Vagina (tissue), 2 donors: ENCODE data around the gene RRM2. TPM values are rescaled to one million over a fixed set of nuclear protein-coding genes. Genes with fewer than 3 reads are reported as not detected.
"Not testable (repeated sequence)": the region's sequence is repeated elsewhere in the genome, so short reads cannot be mapped to it uniquely, and the experiment has no call there.

Source experiments
- DNase-seq, 2 donors: peaks; one replicate each; pipeline ENCODE4 v3.0.0-alpha.2; 2017; ENCODE audit errors: extremely low spot score in 2 of 2
- H3K27ac ChIP-seq: fragments of 200-600 bp; sonication (generic); one replicate; pipeline ENCODE4 v1.5.1; 2019
- H3K27me3 ChIP-seq: fragments of 200-600 bp; sonication (generic); one replicate; pipeline ENCODE4 v1.5.1; 2019
- H3K36me3 ChIP-seq, 2 donors: fragments of 200-600 bp; sonication (generic); one replicate each; pipeline ENCODE4 v1.5.1; 2017 to 2019
- H3K4me1 ChIP-seq: fragments of 200-600 bp; sonication (generic); one replicate; pipeline ENCODE4 v1.5.1; 2019
- H3K4me3 ChIP-seq, 2 donors: fragments of 200-600 bp; sonication (generic); 1 replicate in 1 of 2; 2 replicates in 1 of 2; pipeline ENCODE4 v1.5.1; 2016 to 2019
- H3K9me3 ChIP-seq: fragments of 200-600 bp; sonication (generic); one replicate; pipeline ENCODE4 v1.5.1; 2019
- POLR2A ChIP-seq, 2 donors: fragments of 450-650 bp; IDR thresholded peaks; one replicate each; pipeline ENCODE4 v1.6.1; 2017; ENCODE audit warnings: antibody characterized with exemption in 2 of 2, mild to moderate bottlenecking in 2 of 2, moderate library complexity in 2 of 2
- POLR2AphosphoS5 ChIP-seq, 2 donors: sonication (generic); formaldehyde crosslinking; IDR thresholded peaks; one replicate each; pipeline ENCODE4 v1.9.0; 2017; ENCODE audit warnings: antibody characterized with exemption in 2 of 2, mild to moderate bottlenecking in 2 of 2, low read depth in 1 of 2; ENCODE audit not compliant: insufficient read depth in 1 of 2
- intact Hi-C: fragments of 100-400 bp; cut with DNase I; formaldehyde crosslinking; loops from one replicate; pipeline ENCODE4 v1.15.1; 2023
- total RNA-seq: library from RNA; depleted of rRNA; stranded (reverse); fragments of >200 nt; gene quantifications from one replicate; pipeline ENCODE4 v1.2.3, GENCODE V29; 2016
- TF ChIP-seq, protein P1 (sequence below), 3 experiments: fragments of 450-650 bp in 2 of 3; fragments of 200-600 bp in 1 of 3; sonication (generic) in 1 of 3; IDR thresholded peaks; one replicate each; pipeline ENCODE4 v1.5.1; 2017 to 2019; ENCODE audit warnings: antibody characterized with exemption in 3 of 3, mild to moderate bottlenecking in 2 of 3, moderate library complexity in 2 of 3

RRM2 gene
- total RNA-seq, 1 donor from 2014 or later, result 11.0 TPM

DNA sequence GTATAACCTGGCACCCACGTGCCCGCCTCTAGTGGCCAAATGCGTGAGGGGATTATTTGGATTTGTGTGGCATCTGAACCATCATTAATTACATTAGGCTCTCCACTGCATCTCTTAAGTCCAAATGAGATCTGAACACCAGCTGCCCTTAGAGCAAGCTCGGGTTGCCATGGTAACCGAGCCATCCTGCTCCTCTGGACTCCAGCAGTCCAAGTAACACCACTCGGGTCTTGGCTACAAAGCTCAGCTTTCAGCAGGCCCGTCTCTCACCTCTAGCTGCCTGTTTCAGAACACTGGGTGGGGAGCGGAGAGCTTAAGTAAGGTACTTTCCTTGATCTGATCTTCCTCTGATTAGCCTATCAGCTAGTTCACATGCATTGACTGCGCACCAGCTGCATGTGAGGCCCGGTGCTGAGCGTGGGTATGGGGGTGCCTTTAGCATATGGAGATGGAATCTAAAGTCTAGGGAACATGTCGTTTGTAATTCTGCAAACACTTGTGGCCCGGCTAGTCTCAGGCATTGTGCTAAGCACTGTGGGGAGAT lies 28.2 kb upstream of the RRM2 start:
- intact Hi-C loops, result no loop called here

DNA sequence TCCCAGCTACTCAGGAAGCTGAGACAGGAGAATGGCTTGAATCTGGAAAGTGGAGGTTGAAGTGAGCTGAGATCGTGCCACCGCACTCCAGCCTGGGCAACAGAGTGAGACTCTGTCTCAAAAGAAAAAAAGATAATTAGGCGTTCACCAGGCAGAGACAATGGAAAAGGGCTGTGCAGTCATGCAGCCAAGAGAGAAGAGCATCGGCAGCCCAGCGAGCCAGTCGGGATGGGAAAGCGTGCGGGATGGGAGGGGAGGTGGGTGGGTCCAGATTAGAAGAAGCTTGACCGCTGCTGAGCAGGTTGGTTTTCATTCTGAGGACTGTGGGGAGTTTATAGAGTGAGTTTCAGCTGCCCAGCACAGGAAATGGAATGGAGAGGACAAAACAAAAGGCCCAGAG lies 27.4 kb upstream of the RRM2 start:
- Histone ChIP-seq H3K36me3 (no peaks in the 10 kb centered on the region), H3K4me1 (peaks cover 6% of the 10 kb centered on the region), H3K27ac (no peak overlapping the region), H3K4me3 (no peak overlapping the region), H3K27me3 (no peaks in the 10 kb centered on the region), H3K9me3 (no peaks in the 10 kb centered on the region)
- intact Hi-C loops, result no loop called here
- no peak for DNase-seq
- no peak for TF ChIP-seq POLR2AphosphoS5 (IDR thresholded peaks at IDR 0.05; ENCODE audit: insufficient read depth in 1 of 2, low read depth in 1 of 2)
- no peak for TF ChIP-seq POLR2A (IDR thresholded peaks at IDR 0.05)
- TF ChIP-seq, protein P1, sequence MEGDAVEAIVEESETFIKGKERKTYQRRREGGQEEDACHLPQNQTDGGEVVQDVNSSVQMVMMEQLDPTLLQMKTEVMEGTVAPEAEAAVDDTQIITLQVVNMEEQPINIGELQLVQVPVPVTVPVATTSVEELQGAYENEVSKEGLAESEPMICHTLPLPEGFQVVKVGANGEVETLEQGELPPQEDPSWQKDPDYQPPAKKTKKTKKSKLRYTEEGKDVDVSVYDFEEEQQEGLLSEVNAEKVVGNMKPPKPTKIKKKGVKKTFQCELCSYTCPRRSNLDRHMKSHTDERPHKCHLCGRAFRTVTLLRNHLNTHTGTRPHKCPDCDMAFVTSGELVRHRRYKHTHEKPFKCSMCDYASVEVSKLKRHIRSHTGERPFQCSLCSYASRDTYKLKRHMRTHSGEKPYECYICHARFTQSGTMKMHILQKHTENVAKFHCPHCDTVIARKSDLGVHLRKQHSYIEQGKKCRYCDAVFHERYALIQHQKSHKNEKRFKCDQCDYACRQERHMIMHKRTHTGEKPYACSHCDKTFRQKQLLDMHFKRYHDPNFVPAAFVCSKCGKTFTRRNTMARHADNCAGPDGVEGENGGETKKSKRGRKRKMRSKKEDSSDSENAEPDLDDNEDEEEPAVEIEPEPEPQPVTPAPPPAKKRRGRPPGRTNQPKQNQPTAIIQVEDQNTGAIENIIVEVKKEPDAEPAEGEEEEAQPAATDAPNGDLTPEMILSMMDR (IDR thresholded peaks at IDR 0.05), result no peak

More for the DNA sequence above, 28.2 kb upstream of the RRM2 start:
- Histone ChIP-seq H3K27me3 (no peaks in the 10 kb centered on the region), H3K4me3 (no peak overlapping the region), H3K4me1 (peaks cover 6% of the 10 kb centered on the region), H3K27ac (no peak overlapping the region), H3K9me3 (no peaks in the 10 kb centered on the region), H3K36me3 (no peaks in the 10 kb centered on the region)
- DNase-seq, result no peak
- TF ChIP-seq POLR2A (IDR thresholded peaks at IDR 0.05), result no peak
- TF ChIP-seq POLR2AphosphoS5 (IDR thresholded peaks at IDR 0.05; ENCODE audit: insufficient read depth in 1 of 2, low read depth in 1 of 2), result no peak

DNA sequence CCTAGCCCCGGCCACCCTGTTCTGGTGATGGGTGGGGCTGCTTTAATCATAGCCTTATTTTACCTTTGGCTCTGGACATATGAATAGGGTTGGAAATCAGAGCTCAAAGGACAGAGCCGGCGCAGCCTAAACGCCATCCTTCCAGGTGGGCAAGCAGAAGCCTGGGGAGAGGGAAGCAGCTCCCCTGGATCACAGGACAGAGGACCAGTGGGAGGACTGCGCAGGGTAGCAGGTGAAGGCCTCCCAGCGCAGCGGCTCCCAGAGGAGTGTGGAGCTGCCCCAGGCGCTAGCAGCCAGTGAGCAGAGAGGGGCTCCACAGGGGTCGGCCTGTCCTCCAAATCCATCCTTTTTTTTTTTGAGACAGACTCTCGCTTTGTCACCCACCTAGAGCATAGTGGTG lies 25.9 kb upstream of the RRM2 start:
- intact Hi-C loops, result no loop called here
- Histone ChIP-seq H3K27me3 (no peaks in the 10 kb centered on the region), H3K36me3 (no peaks in the 10 kb centered on the region), H3K9me3 (no peaks in the 10 kb centered on the region), H3K4me3 (no peak overlapping the region), H3K4me1 (no peaks in the 10 kb centered on the region), H3K27ac (no peak overlapping the region)
- TF ChIP-seq, protein P1 (IDR thresholded peaks at IDR 0.05), result no peak
- DNase-seq, result no peak

DNA sequence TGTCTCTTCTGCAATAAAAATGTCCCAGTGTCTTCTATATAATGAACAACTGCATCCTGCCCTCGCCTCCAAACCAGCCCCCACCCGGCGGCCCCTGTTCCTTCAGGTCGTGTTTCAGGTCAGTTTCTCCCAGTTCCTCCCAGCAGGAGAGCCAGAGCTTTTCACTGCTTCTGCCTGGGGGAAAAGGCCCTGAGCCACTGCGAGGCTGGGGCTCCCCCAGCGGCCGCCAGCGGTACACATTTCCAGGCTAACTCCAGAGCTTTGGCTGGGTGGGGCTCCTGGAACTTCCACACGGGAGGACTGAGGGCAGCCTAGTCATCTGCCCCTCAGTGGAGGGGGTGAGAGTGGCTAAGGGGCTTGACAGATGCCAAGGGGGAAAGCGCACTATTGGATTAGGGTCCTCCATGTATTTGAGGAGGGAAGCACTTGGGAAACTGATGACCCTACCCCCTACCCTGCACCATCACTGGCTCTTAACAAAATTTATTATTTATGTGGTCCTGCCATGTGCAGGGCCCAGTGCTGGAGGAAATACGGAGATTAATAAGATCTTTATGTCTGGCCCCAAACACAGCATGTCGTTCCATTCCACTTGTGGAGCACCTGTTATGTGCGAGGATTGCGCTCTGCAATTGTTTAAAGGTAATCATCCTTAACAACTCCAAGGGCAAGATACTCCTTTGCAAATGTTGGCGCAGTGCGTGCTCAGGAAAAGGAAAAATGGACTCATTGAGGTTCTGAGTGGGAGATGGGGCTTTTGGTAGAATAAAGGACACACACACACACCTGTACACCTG lies 25.0 kb upstream of the RRM2 start:
- TF ChIP-seq, protein P1 (IDR thresholded peaks at IDR 0.05), result peak; percentile 53 to 76 (median 71)
- TF ChIP-seq POLR2AphosphoS5 (IDR thresholded peaks at IDR 0.05; ENCODE audit: insufficient read depth in 1 of 2, low read depth in 1 of 2) (peak in 1 of 2 donors; percentile 17), POLR2A (IDR thresholded peaks at IDR 0.05) (no peak)
- Histone ChIP-seq H3K9me3 (no peaks in the 10 kb centered on the region), H3K27me3 (no peaks in the 10 kb centered on the region), H3K27ac (no peak overlapping the region), H3K36me3 (no peaks in the 10 kb centered on the region), H3K4me1 (no peaks in the 10 kb centered on the region), H3K4me3 (no peak overlapping the region)
- intact Hi-C loops, result no loop called here
- DNase-seq, result no peak

DNA sequence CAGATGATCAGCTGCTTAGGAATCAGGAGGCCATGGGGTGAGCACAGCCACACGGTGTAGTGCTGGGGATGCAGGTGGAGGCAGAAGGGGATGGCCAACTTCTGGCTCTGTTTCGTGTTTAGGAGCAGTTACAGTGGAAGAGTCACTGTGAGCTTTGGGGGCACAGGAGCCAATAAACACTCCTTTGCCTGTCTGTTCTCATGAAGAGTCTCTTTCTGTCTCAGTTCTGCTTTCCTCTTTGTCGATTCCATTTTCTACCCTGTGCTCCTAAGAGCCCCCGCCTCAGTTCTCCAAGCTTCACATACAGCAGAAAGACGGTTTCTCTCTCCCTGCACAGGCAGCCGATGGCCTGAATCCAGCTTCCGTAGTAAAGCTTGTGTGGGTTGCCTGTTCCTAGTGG lies 21.0 kb upstream of the RRM2 start:
- H3K4me3 ChIP-seq, result no peak overlapping the region
- TF ChIP-seq POLR2AphosphoS5 (IDR thresholded peaks at IDR 0.05; ENCODE audit: insufficient read depth in 1 of 2, low read depth in 1 of 2), result no peak

DNA sequence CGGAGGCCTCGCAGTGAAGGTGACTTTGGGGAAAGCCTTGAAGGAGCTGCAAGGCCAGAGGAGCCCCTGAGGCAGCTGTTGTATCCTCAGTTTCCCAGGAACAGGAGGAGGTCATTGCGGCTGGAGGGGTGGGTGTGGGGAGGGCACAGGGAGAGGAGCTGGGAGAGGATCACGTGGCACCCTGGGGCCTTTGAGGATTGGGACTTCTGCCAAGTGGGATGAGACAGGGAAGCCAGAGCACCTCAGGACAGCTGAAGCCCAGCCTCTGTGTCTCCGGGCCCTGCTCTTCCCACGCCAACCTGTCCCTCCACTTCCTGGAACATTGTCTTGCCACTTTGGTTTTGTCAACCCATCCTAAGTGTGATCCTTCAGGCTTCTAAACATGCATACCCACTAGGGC lies 19.4 kb upstream of the RRM2 start:
- intact Hi-C loops, result no loop called here
- Histone ChIP-seq H3K9me3 (no peaks in the 10 kb centered on the region), H3K36me3 (no peaks in the 10 kb centered on the region), H3K4me3 (no peak overlapping the region), H3K4me1 (no peaks in the 10 kb centered on the region), H3K27me3 (no peaks in the 10 kb centered on the region), H3K27ac (no peak overlapping the region)
- no peak for DNase-seq
- TF ChIP-seq POLR2AphosphoS5 (IDR thresholded peaks at IDR 0.05; ENCODE audit: insufficient read depth in 1 of 2, low read depth in 1 of 2), result no peak
- TF ChIP-seq, protein P1 (IDR thresholded peaks at IDR 0.05), result no peak
- no peak for TF ChIP-seq POLR2A (IDR thresholded peaks at IDR 0.05)

More for the DNA sequence above, 21.0 kb upstream of the RRM2 start:
- H3K27me3 ChIP-seq, result no peaks in the 10 kb centered on the region
- no peaks in the 10 kb centered on the region for H3K4me1 ChIP-seq
- intact Hi-C loops, result no loop called here
- no peak for DNase-seq
- H3K9me3 ChIP-seq, result no peaks in the 10 kb centered on the region
- H3K27ac ChIP-seq, result no peak overlapping the region
- no peaks in the 10 kb centered on the region for H3K36me3 ChIP-seq

DNA sequence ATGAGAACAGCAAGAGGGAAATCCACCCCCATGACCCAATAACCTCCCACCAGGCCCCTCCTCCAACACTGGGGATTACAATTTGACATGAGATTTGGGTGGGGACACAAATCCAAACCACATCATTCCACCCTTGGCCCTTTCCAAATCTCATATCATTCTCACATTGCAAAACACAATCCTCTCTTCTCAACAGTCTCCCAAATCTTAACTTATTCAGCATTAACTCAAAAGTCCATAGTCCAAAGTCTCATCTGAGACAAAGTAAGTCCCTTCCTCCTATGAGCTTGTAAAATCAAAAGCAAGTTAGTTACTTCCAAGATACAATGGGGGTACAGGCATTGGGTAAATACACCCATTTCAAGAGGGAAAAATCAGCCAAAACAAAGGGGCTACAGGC lies 17.6 kb upstream of the RRM2 start:
- H3K9me3 ChIP-seq, DNase-seq, H3K4me1 ChIP-seq, H3K27ac ChIP-seq, H3K27me3 ChIP-seq, intact Hi-C loops, H3K36me3 ChIP-seq, H3K4me3 ChIP-seq: not testable (repeated sequence)
